Loucy (cell line): ENCODE measurements around the gene SMIM5.

Experiments
- EZH2phosphoT487 ChIP-seq: fragments of 200-600 bp; IDR thresholded peaks from 2 replicates; pipeline ENCODE4 v1.6.1; 2018; ENCODE audit warnings: antibody characterized with exemption, mild to moderate bottlenecking, moderate library complexity, borderline replicate concordance
- TF ChIP-seq, protein P1 (sequence below): fragments of 200-600 bp; sonication (generic); conservative IDR thresholded peaks from 2 replicates; pipeline ENCODE4 v1.5.1; 2014; ENCODE audit warnings: mild to moderate bottlenecking, antibody characterized with exemption, low read length

DNA sequence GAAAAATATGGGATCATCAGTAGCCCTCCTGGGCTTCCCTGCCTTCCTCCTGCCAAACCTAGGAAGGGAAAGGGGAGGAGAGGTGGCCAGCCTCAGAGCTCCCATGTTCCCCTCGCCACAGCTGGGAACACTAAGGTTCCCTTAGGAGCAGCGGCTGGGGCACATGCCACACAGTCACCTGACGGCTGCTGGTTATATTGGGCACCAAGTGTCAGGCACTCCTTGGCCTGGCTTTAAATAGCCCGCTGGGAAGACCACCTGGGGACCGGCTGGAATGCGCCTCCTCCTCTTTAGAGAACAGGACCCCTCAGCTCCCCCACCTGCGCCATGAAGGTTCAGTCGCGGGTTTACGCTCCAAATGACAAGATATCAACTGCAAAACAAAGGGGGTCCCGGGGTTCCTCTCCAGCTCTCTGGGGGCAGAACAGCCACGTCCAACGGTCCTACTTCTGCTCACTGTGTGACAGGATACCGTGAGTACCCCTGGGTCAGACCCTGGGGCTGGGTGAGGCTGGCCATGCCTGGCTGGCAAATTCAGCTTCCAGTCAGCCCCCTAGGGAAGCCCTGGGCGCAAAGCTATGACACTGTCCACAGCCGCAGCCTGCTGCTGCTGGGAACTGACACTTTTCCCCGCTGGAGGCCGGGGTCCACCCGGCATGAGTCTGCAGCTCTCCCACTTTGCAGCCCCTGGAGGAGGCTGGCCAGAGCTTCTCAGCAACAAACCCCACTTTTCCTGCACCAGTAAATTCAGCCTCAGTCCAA lies 3.3 kb downstream of the SMIM5 start:
- TF ChIP-seq, protein P1, sequence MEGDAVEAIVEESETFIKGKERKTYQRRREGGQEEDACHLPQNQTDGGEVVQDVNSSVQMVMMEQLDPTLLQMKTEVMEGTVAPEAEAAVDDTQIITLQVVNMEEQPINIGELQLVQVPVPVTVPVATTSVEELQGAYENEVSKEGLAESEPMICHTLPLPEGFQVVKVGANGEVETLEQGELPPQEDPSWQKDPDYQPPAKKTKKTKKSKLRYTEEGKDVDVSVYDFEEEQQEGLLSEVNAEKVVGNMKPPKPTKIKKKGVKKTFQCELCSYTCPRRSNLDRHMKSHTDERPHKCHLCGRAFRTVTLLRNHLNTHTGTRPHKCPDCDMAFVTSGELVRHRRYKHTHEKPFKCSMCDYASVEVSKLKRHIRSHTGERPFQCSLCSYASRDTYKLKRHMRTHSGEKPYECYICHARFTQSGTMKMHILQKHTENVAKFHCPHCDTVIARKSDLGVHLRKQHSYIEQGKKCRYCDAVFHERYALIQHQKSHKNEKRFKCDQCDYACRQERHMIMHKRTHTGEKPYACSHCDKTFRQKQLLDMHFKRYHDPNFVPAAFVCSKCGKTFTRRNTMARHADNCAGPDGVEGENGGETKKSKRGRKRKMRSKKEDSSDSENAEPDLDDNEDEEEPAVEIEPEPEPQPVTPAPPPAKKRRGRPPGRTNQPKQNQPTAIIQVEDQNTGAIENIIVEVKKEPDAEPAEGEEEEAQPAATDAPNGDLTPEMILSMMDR = no peak
- no peak for TF ChIP-seq EZH2phosphoT487
